ENCODE measurements around the gene ARL10. TPM values are rescaled to one million over a fixed set of nuclear protein-coding genes. Genes with fewer than 3 reads are reported as not detected.

ARL10 gene
- total and polyA plus RNA-seq, 2 donors from 2014 or later: 2.9 to 6.2 TPM

DNA sequence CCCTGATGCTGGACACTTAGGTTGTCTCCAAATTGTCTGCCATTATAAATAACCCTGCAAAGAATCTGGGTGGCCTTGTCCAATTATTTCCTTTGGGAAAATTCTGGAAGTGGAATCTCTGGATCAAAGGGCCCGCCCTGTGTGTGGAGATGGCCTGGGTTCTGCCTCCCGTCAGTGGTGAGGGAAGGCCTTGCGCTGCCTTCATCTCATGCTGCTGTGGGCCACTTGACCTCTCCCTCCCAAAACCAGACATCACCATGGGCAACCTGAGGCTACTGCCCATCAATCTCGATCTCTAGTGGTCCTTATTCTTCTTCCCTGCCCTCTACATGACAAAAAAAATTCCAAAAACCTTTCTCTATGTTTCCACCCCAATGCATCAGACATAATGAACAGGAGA is 44.5 kb downstream of the ARL10 start:
- Histone ChIP-seq H3K9me3 (ENCODE audit: control insufficient read depth in 2 of 3, insufficient read depth in 1 of 3, low read length in 3 of 3) (no peaks in the 10 kb centered on the region), H3K36me3 (ENCODE audit: control insufficient read depth in 2 of 3, insufficient read depth in 3 of 3, low read length in 3 of 3) (peaks cover 0 to 8% (median 0%) of the 10 kb centered on the region in 3 donors), H3K27ac (ENCODE audit: low read depth in 2 of 2, low read length in 2 of 2) (no peak overlapping the region), H3K4me3 (ENCODE audit: low read length in 3 of 3) (no peak overlapping the region), H3K9ac (ENCODE audit: low read length in 3 of 3) (no peak overlapping the region), H3K4me1 (ENCODE audit: control insufficient read depth in 2 of 3, insufficient read depth in 2 of 3, low read depth in 1 of 3, low read length in 3 of 3) (no peaks in the 10 kb centered on the region), H3K27me3 (ENCODE audit: control insufficient read depth, insufficient read depth, low read length) (no peaks in the 10 kb centered on the region)
- TF ChIP-seq, protein P1, sequence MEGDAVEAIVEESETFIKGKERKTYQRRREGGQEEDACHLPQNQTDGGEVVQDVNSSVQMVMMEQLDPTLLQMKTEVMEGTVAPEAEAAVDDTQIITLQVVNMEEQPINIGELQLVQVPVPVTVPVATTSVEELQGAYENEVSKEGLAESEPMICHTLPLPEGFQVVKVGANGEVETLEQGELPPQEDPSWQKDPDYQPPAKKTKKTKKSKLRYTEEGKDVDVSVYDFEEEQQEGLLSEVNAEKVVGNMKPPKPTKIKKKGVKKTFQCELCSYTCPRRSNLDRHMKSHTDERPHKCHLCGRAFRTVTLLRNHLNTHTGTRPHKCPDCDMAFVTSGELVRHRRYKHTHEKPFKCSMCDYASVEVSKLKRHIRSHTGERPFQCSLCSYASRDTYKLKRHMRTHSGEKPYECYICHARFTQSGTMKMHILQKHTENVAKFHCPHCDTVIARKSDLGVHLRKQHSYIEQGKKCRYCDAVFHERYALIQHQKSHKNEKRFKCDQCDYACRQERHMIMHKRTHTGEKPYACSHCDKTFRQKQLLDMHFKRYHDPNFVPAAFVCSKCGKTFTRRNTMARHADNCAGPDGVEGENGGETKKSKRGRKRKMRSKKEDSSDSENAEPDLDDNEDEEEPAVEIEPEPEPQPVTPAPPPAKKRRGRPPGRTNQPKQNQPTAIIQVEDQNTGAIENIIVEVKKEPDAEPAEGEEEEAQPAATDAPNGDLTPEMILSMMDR (IDR thresholded peaks at IDR 0.05; ENCODE audit: borderline replicate concordance, extremely low read depth, insufficient read depth): no peak
- DNase-seq (no peak), FAIRE-seq (no peak)
- intact Hi-C loops (cut with DNase I): no loop called here

DNA sequence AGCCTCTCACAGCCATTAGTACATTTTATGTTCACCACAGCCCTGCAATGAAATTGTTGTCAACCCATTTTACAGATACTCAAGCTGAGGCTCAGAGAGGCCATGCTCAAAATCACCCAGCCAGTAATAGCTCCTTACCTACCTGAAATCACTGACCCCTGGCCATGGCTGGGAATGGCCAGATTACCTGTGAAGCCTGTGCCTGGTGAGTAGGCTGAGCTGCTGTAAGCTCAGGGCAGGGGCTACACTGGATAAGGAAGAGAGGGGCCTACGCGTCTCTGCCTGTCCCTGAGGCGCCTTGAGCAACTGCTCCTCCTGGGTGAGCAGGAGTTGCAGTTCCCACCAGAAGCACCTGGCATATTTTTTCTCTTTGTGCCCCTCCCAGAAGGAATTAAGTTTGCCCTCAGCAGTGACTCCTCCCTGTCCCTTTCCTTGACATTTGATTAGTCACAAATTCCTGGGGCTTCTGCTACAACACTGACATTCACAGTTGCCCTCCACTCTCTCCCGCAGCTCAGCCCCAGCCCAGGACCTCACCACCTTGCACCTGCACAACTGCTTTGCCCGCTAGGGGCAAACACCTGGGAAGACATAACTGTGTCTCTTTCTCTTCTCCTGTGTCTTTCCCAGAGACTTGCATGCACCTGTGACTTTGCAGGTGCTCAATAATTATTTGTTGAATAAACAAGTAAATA is 45.3 kb downstream of the ARL10 start:
- H3K4me1 ChIP-seq (ENCODE audit: control insufficient read depth in 2 of 3, insufficient read depth in 2 of 3, low read depth in 1 of 3, low read length in 3 of 3): peaks cover 0 to 5% (median 0%) of the 10 kb centered on the region in 3 donors
- H3K27ac ChIP-seq (ENCODE audit: low read depth in 2 of 2, low read length in 2 of 2): no peak overlapping the region
- no peaks in the 10 kb centered on the region for H3K9me3 ChIP-seq (ENCODE audit: control insufficient read depth in 2 of 3, insufficient read depth in 1 of 3, low read length in 3 of 3)
- H3K27me3 ChIP-seq (ENCODE audit: control insufficient read depth, insufficient read depth, low read length): no peaks in the 10 kb centered on the region
- H3K36me3 ChIP-seq (ENCODE audit: control insufficient read depth in 2 of 3, insufficient read depth in 3 of 3, low read length in 3 of 3): peaks cover 0 to 8% (median 0%) of the 10 kb centered on the region in 3 donors
- DNase-seq (no peak), FAIRE-seq (no peak)
- H3K4me3 ChIP-seq (ENCODE audit: low read length in 3 of 3): no peak overlapping the region
- no peak overlapping the region for H3K9ac ChIP-seq (ENCODE audit: low read length in 3 of 3)
- intact Hi-C loops (cut with DNase I): no loop called here
- TF ChIP-seq, protein P1 (IDR thresholded peaks at IDR 0.05; ENCODE audit: borderline replicate concordance, extremely low read depth, insufficient read depth): no peak

DNA sequence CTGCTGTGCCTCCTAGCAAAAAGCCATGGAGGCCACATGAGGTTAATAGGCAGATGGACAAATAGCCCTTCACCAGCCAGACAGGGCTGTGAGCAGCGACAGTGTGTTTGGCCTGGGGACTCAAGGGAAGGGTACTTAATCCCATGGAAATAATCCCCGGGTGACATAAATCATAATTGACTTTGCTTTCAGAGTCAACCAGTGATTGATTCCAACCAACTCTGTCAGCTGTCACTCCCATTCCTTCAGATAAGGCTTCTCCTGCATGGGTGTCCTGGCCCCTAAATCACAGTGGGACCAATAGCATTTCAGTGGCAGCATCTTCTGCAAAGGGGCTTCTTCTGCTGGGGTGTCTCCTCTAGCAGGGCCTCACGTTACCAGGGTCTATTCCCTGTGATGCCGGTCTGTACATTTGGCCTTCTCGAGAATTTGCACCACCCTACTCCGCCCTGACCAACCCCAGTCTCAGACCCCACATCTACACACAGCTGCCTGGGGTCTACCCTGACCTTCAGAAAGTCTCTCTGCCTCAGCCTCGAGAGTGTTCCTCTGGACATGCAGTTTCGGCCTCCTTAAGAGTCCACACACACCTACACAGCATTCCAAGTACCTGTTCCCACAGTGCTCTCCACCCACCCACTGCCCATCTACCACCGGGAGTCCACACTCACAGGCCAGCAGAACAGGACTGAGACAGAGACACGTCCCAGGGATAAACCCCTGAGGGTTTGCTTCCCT is 47.4 kb downstream of the ARL10 start:
- H3K27ac ChIP-seq (ENCODE audit: low read depth in 2 of 2, low read length in 2 of 2): no peak overlapping the region

More for the DNA sequence above, 47.4 kb downstream of the ARL10 start:
- no peak for DNase-seq
- H3K27me3 ChIP-seq (ENCODE audit: control insufficient read depth, insufficient read depth, low read length): no peaks in the 10 kb centered on the region
- no peak for FAIRE-seq
- intact Hi-C loops (cut with DNase I): no loop called here
- H3K9me3 ChIP-seq (ENCODE audit: control insufficient read depth in 2 of 3, insufficient read depth in 1 of 3, low read length in 3 of 3): no peaks in the 10 kb centered on the region
- no peak overlapping the region for H3K9ac ChIP-seq (ENCODE audit: low read length in 3 of 3)
- TF ChIP-seq, protein P1 (IDR thresholded peaks at IDR 0.05; ENCODE audit: borderline replicate concordance, extremely low read depth, insufficient read depth): no peak
- peaks cover 0 to 8% (median 0%) of the 10 kb centered on the region in 3 donors for H3K36me3 ChIP-seq (ENCODE audit: control insufficient read depth in 2 of 3, insufficient read depth in 3 of 3, low read length in 3 of 3)
- H3K4me1 ChIP-seq (ENCODE audit: control insufficient read depth in 2 of 3, insufficient read depth in 2 of 3, low read depth in 1 of 3, low read length in 3 of 3): peaks cover 0 to 13% (median 5%) of the 10 kb centered on the region in 3 donors
- H3K4me3 ChIP-seq (ENCODE audit: low read length in 3 of 3): no peak overlapping the region

Data from kidney (tissue), 14 donors.